SK-N-SH treated with all-trans-retinoic acid at 6 μM for 48 hours (cell line): ENCODE data around the gene TMEM169.

Experiments used
- ISL1 ChIP-seq: fragments of 250-450 bp; sonication (Bioruptor Pico); IDR thresholded peaks from 2 replicates; pipeline ENCODE4 v2.1.2; 2022; ENCODE audit warnings: mild to moderate bottlenecking, moderate library complexity
- SNAI2 ChIP-seq: fragments of 250-450 bp; sonication (Bioruptor Pico); IDR thresholded peaks from 2 replicates; pipeline ENCODE4 v1.5.0; 2020; ENCODE audit warnings: mild to moderate bottlenecking, moderate library complexity
- ZFP30 ChIP-seq: fragments of 450-650 bp; formaldehyde crosslinking; IDR thresholded peaks from 2 replicates; pipeline ENCODE4 v1.5.0; 2022; ENCODE audit warnings: mild to moderate bottlenecking, moderate library complexity
- ZNF565 ChIP-seq: fragments of 450-650 bp; formaldehyde crosslinking; conservative IDR thresholded peaks from 2 replicates; pipeline ENCODE4 v1.5.0; 2020; ENCODE audit warnings: low read depth, mild to moderate bottlenecking, moderate library complexity
- ZNF70 ChIP-seq: fragments of 450-650 bp; formaldehyde crosslinking; IDR thresholded peaks from 2 replicates; pipeline ENCODE4 v1.5.0; 2020; ENCODE audit warnings: mild to moderate bottlenecking, moderate library complexity
- TF ChIP-seq, protein P1 (sequence below): fragments of 250-450 bp; sonication (Bioruptor Pico); IDR thresholded peaks from 2 replicates; pipeline ENCODE4 v1.5.1; 2021; ENCODE audit warnings: mild to moderate bottlenecking, moderate library complexity
- TF ChIP-seq, protein P2 (sequence below): fragments of 250-450 bp; sonication (Bioruptor Pico); IDR thresholded peaks from 2 replicates; pipeline ENCODE4 v1.5.0; 2020; ENCODE audit warnings: mild to moderate bottlenecking, moderate library complexity
- TF ChIP-seq, protein P3 (sequence below): fragments of 250-450 bp; sonication (Bioruptor Pico); IDR thresholded peaks from 2 replicates; pipeline ENCODE4 v1.5.1; 2020; ENCODE audit warnings: low read depth, mild to moderate bottlenecking, moderate library complexity

DNA sequence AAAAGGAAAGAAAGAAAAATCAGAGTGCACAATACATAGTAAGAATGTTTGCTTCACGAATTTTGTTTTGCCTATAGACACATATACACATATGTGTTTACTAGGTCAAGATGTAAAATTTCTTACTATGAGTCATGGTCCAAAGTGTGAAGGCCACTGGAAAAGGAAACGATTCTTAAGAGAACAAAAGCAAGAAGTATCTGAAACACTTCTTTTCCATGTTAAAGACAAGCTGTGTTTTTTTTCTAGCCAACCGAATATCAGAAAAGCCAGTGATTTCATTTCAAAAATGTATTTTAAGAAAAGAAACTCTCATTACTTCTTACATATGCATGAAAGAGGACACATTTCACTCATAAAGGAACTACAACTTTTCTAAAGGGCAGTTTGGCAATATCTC is 25.0 kb upstream of the TMEM169 start:
- TF ChIP-seq, protein P1, sequence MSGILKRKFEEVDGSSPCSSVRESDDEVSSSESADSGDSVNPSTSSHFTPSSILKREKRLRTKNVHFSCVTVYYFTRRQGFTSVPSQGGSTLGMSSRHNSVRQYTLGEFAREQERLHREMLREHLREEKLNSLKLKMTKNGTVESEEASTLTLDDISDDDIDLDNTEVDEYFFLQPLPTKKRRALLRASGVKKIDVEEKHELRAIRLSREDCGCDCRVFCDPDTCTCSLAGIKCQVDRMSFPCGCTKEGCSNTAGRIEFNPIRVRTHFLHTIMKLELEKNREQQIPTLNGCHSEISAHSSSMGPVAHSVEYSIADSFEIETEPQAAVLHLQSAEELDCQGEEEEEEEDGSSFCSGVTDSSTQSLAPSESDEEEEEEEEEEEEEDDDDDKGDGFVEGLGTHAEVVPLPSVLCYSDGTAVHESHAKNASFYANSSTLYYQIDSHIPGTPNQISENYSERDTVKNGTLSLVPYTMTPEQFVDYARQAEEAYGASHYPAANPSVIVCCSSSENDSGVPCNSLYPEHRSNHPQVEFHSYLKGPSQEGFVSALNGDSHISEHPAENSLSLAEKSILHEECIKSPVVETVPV (CRISPR knock-in tag), result no peak
- TF ChIP-seq ZFP30 (CRISPR knock-in tag) (no peak), ZNF565 (CRISPR knock-in tag) (no peak), ISL1 (CRISPR knock-in tag) (no peak), SNAI2 (CRISPR knock-in tag) (no peak), ZNF70 (CRISPR knock-in tag) (no peak)
- TF ChIP-seq, protein P2, sequence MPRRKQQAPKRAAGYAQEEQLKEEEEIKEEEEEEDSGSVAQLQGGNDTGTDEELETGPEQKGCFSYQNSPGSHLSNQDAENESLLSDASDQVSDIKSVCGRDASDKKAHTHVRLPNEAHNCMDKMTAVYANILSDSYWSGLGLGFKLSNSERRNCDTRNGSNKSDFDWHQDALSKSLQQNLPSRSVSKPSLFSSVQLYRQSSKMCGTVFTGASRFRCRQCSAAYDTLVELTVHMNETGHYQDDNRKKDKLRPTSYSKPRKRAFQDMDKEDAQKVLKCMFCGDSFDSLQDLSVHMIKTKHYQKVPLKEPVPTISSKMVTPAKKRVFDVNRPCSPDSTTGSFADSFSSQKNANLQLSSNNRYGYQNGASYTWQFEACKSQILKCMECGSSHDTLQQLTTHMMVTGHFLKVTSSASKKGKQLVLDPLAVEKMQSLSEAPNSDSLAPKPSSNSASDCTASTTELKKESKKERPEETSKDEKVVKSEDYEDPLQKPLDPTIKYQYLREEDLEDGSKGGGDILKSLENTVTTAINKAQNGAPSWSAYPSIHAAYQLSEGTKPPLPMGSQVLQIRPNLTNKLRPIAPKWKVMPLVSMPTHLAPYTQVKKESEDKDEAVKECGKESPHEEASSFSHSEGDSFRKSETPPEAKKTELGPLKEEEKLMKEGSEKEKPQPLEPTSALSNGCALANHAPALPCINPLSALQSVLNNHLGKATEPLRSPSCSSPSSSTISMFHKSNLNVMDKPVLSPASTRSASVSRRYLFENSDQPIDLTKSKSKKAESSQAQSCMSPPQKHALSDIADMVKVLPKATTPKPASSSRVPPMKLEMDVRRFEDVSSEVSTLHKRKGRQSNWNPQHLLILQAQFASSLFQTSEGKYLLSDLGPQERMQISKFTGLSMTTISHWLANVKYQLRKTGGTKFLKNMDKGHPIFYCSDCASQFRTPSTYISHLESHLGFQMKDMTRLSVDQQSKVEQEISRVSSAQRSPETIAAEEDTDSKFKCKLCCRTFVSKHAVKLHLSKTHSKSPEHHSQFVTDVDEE (CRISPR knock-in tag), result no peak
- TF ChIP-seq, protein P3, sequence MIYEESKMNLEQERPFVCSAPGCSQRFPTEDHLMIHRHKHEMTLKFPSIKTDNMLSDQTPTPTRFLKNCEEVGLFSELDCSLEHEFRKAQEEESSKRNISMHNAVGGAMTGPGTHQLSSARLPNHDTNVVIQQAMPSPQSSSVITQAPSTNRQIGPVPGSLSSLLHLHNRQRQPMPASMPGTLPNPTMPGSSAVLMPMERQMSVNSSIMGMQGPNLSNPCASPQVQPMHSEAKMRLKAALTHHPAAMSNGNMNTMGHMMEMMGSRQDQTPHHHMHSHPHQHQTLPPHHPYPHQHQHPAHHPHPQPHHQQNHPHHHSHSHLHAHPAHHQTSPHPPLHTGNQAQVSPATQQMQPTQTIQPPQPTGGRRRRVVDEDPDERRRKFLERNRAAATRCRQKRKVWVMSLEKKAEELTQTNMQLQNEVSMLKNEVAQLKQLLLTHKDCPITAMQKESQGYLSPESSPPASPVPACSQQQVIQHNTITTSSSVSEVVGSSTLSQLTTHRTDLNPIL (CRISPR knock-in tag), result no peak
